ENCODE results near the gene MT1G. TPM values are rescaled to one million over a fixed set of nuclear protein-coding genes. Genes with fewer than 3 reads are reported as not detected.
A peak's percentile ranks its signal among the peaks of the same experiment; 100 is the strongest.
"Not testable (repeated sequence)": the region's sequence is repeated elsewhere in the genome, so short reads cannot be mapped to it uniquely, and the experiment has no call there.

Gene MT1G
- 23.4 and 26.2 TPM in 2 replicates for total RNA-seq (2021)
- long read RNA-seq, partial matches to known transcripts, result 0 of 2 reads
- long read RNA-seq, other reads (novel, unspliced or antisense), result 0 of 2 reads

GRCh38 chr16:56667581-56668571 lies at the start of gene MT1G:
MT1G (minus strand) TSS chr16:56668065; CDS start chr16:56667993, 72 bp downstream.
- Histone ChIP-seq H2AK5ac (ENCODE audit: insufficient read length, low read length) (no peak within 1 kb of the TSS), H3K4me1 (ENCODE audit: insufficient read depth, low read length) (peaks cover 6% of the 10 kb centered on the region; the same call in 1 of the 2 replicates), H4K5ac (ENCODE audit: insufficient read length, low read depth, low read length) (no peak within 1 kb of the TSS), H3K56ac (ENCODE audit: insufficient read length, low read depth, low read length) (no peak within 1 kb of the TSS), H4K20me1 (ENCODE audit: control insufficient read depth, insufficient read depth, insufficient read length) (no peaks in the 10 kb centered on the region), H2BK15ac (ENCODE audit: low read depth, low read length) (no peak within 1 kb of the TSS), H3T11ph (ENCODE audit: low read length) (no peak within 1 kb of the TSS), H3K23me2 (ENCODE audit: insufficient read length, low read depth, low read length, poor library complexity, severe bottlenecking) (peaks cover 12% of the 10 kb centered on the region), H3K9me3 (ENCODE audit: control insufficient read depth, low read depth, low read length) (no peaks in the 10 kb centered on the region), H4K91ac (ENCODE audit: insufficient read length, low read depth, low read length) (no peak within 1 kb of the TSS), H3K4ac (ENCODE audit: low read depth, low read length) (no peak within 1 kb of the TSS), H3K27me3 (ENCODE audit: insufficient read depth, low read length) (peaks cover 65% of the 10 kb centered on the region), H3K23ac (ENCODE audit: insufficient read length, low read depth, low read length) (no peak within 1 kb of the TSS), H3K27ac (ENCODE audit: insufficient read length, low read depth, low read length) (no peak within 1 kb of the TSS), H3K9ac (ENCODE audit: extremely low read depth, insufficient read length, low read length) (no peak within 1 kb of the TSS), H4K8ac (replicated peaks; ENCODE audit: insufficient read length, low read depth, low read length) (no peak within 1 kb of the TSS), H3K14ac (ENCODE audit: insufficient read depth, low read length) (no peak within 1 kb of the TSS), H2BK20ac (ENCODE audit: low read depth, low read length, poor library complexity, severe bottlenecking) (no peak within 1 kb of the TSS), H3K79me2 (ENCODE audit: insufficient read depth, low read length) (no peaks in the 10 kb centered on the region), H3K79me1 (ENCODE audit: insufficient read depth, low read depth, low read length, poor library complexity, severe bottlenecking) (no peaks in the 10 kb centered on the region), H2BK12ac (ENCODE audit: insufficient read length, low read depth, low read length) (no peak within 1 kb of the TSS), H2BK5ac (ENCODE audit: insufficient read length, low read length) (no peak within 1 kb of the TSS), H2AFZ (ENCODE audit: low read length) (no peak within 1 kb of the TSS), H2BK120ac (ENCODE audit: low read depth, low read length, poor library complexity, severe bottlenecking) (no peak within 1 kb of the TSS), H3K18ac (ENCODE audit: insufficient read length, low read depth, low read length) (no peak within 1 kb of the TSS), H3K4me2 (ENCODE audit: insufficient read depth, insufficient read length, low read length) (peak within 1 kb of the TSS; percentile 85)
- peaks cover 98% of the 10 kb centered on the region for H3K27me3 Mint-ChIP-seq (ENCODE audit: low read depth)
- peak within 1 kb of the TSS; percentile 49 to 76 for H3K4me3 Mint-ChIP-seq
- H3K4me1 Mint-ChIP-seq, result peaks cover 3 to 35% of the 10 kb centered on the region in 2 experiments; a peak in 3 of 4 replicates
- H3K9me3 Mint-ChIP-seq, result no peaks in the 10 kb centered on the region
- peak; percentile 50 for DNase-seq
- TF ChIP-seq, protein P1, sequence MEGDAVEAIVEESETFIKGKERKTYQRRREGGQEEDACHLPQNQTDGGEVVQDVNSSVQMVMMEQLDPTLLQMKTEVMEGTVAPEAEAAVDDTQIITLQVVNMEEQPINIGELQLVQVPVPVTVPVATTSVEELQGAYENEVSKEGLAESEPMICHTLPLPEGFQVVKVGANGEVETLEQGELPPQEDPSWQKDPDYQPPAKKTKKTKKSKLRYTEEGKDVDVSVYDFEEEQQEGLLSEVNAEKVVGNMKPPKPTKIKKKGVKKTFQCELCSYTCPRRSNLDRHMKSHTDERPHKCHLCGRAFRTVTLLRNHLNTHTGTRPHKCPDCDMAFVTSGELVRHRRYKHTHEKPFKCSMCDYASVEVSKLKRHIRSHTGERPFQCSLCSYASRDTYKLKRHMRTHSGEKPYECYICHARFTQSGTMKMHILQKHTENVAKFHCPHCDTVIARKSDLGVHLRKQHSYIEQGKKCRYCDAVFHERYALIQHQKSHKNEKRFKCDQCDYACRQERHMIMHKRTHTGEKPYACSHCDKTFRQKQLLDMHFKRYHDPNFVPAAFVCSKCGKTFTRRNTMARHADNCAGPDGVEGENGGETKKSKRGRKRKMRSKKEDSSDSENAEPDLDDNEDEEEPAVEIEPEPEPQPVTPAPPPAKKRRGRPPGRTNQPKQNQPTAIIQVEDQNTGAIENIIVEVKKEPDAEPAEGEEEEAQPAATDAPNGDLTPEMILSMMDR (conservative IDR thresholded peaks at IDR 0.05), result no peak
- no peaks in the 10 kb centered on the region for H3K36me3 Mint-ChIP-seq (ENCODE audit: insufficient read depth in 1 of 3, low read depth in 3 of 3)
- WGBS (ENCODE audit: extremely low coverage, insufficient read length, low lambda C conversion rate), result no CpG with 5 or more reads among the region's 46 CpGs
- H3K27ac Mint-ChIP-seq, result peak within 1 kb of the TSS in 1 of 3 experiments; percentile 88; a peak in 1 of 7 replicates

- not testable (repeated sequence) for H2BK120ac ChIP-seq (ENCODE audit: low read depth, low read length, poor library complexity, severe bottlenecking); H3K4me2 ChIP-seq (ENCODE audit: insufficient read depth, insufficient read length, low read length); H3K79me1 ChIP-seq (ENCODE audit: insufficient read depth, low read depth, low read length, poor library complexity, severe bottlenecking); H3K79me2 ChIP-seq (ENCODE audit: insufficient read depth, low read length); DNase-seq; H4K91ac ChIP-seq (ENCODE audit: insufficient read length, low read depth, low read length); H4K5ac ChIP-seq (ENCODE audit: insufficient read length, low read depth, low read length); H3K18ac ChIP-seq (ENCODE audit: insufficient read length, low read depth, low read length); H3T11ph ChIP-seq (ENCODE audit: low read length); H4K20me1 ChIP-seq (ENCODE audit: control insufficient read depth, insufficient read depth, insufficient read length); H3K27ac ChIP-seq (ENCODE audit: insufficient read length, low read depth, low read length); H3K14ac ChIP-seq (ENCODE audit: insufficient read depth, low read length); H3K9me3 ChIP-seq (ENCODE audit: control insufficient read depth, low read depth, low read length); H3K27ac Mint-ChIP-seq; H2BK20ac ChIP-seq (ENCODE audit: low read depth, low read length, poor library complexity, severe bottlenecking); H2BK5ac ChIP-seq (ENCODE audit: insufficient read length, low read length); H3K23ac ChIP-seq (ENCODE audit: insufficient read length, low read depth, low read length); H4K8ac ChIP-seq (replicated peaks; ENCODE audit: insufficient read length, low read depth, low read length); H3K27me3 ChIP-seq (ENCODE audit: insufficient read depth, low read length); H3K23me2 ChIP-seq (ENCODE audit: insufficient read length, low read depth, low read length, poor library complexity, severe bottlenecking); H2BK12ac ChIP-seq (ENCODE audit: insufficient read length, low read depth, low read length); H3K56ac ChIP-seq (ENCODE audit: insufficient read length, low read depth, low read length); H2AK5ac ChIP-seq (ENCODE audit: insufficient read length, low read length); H3K9ac ChIP-seq (ENCODE audit: extremely low read depth, insufficient read length, low read length); H3K4me3 Mint-ChIP-seq; H3K4me1 Mint-ChIP-seq; H3K9me3 Mint-ChIP-seq; H3K4ac ChIP-seq (ENCODE audit: low read depth, low read length); H2BK15ac ChIP-seq (ENCODE audit: low read depth, low read length); H3K36me3 Mint-ChIP-seq (ENCODE audit: insufficient read depth in 1 of 3, low read depth in 3 of 3); H2AFZ ChIP-seq (ENCODE audit: low read length); H3K4me1 ChIP-seq (ENCODE audit: insufficient read depth, low read length)
- no CpG with 5 or more reads among the region's 2 CpGs for WGBS (ENCODE audit: extremely low coverage, insufficient read length, low lambda C conversion rate)
- peaks cover 52% of the 10 kb centered on the region for H3K27me3 Mint-ChIP-seq (ENCODE audit: low read depth)
Measured at GRCh38 chr16:56717532-56717931, 49.7 kb upstream of the MT1G start.

All from H9 (cell line).